Fibroblast of pulmonary artery (primary cell): ENCODE data around the gene ZDBF2.
"Not testable (repeated sequence)": the region's sequence is repeated elsewhere in the genome, so short reads cannot be mapped to it uniquely, and the experiment has no call there.

Experiments used
- DNase-seq: peaks from one replicate; pipeline ENCODE4 v3.0.0-alpha.2; 2010; ENCODE audit warnings: low read depth
- H3K4me3 ChIP-seq: replicated peaks from 2 replicates; pipeline ENCODE4 v1.5.1; 2011; ENCODE audit warnings: low read depth, mild to moderate bottlenecking, control low read depth, low read length, moderate library complexity
- TF ChIP-seq, protein P1 (sequence below): IDR thresholded peaks from 2 replicates; pipeline ENCODE4 v1.5.1; 2011; ENCODE audit warnings: mild to moderate bottlenecking, control low read depth, low read length, inconsistent platforms; ENCODE audit errors: missing control alignments

The ZDBF2 gene

DNA sequence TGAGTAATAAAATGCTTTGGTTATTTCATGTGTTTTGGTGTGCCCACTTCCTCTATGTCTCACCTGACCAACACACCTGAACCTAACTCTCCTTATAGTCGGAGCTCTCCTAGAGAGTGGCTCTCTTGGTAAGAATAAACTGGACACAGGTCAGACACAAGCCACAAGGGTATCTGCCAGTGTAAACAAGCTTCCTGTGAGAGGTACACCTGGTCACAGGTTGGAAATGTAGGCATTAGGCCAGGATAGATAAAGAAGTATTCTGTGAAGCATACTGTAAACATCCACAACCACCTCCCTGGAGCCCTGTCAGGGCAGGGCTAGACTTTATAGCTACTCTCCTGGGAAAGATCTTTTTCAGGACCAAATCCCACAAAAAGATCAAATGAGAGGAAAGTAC lies 69.4 kb downstream of the ZDBF2 start:
- TF ChIP-seq, protein P1, sequence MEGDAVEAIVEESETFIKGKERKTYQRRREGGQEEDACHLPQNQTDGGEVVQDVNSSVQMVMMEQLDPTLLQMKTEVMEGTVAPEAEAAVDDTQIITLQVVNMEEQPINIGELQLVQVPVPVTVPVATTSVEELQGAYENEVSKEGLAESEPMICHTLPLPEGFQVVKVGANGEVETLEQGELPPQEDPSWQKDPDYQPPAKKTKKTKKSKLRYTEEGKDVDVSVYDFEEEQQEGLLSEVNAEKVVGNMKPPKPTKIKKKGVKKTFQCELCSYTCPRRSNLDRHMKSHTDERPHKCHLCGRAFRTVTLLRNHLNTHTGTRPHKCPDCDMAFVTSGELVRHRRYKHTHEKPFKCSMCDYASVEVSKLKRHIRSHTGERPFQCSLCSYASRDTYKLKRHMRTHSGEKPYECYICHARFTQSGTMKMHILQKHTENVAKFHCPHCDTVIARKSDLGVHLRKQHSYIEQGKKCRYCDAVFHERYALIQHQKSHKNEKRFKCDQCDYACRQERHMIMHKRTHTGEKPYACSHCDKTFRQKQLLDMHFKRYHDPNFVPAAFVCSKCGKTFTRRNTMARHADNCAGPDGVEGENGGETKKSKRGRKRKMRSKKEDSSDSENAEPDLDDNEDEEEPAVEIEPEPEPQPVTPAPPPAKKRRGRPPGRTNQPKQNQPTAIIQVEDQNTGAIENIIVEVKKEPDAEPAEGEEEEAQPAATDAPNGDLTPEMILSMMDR = no peak
- no peak for DNase-seq
- H3K4me3 ChIP-seq = no peak overlapping the region

DNA sequence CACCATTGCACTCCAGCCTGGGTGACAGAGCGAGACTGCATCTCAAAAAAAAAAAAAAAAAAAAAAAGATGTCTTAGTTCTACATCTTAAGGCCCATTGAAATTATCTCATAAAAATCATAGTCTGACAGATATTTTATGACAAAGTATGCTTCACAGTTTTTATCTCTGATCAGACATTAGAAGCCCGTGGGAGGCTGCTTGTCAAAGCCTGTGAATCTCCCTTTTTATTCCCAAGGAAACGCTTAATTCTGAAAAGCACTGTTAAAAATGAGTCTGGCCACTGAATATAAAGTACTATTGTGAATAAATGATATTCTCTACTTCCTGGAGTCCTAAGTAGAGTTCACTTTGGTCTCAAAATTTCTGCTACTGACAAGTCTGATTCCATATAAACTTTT lies 71.1 kb downstream of the ZDBF2 start:
- no peak overlapping the region for H3K4me3 ChIP-seq
- TF ChIP-seq, protein P1 = no peak
- no peak for DNase-seq

DNA sequence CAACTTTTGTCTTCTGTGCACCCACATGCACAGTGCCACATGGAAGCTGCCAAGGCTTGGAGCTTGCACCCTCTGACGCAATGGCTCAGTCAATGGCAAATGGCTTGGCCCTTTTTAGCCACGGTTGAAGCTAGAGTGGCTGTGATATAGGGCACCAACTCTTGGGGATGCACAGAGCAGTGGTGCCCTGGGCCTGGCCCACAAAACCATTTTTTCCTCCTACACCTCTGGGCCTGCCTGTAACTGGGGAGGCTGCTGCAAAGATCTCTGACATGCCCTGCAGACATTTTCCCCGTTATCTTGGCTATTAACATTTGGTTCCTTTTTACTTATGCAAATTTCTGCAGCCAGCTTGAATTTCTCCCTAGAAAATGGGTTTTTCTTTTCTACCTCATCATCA lies 74.9 kb downstream of the ZDBF2 start:
- DNase-seq = no peak
- TF ChIP-seq, protein P1 = no peak
- no peak overlapping the region for H3K4me3 ChIP-seq

DNA sequence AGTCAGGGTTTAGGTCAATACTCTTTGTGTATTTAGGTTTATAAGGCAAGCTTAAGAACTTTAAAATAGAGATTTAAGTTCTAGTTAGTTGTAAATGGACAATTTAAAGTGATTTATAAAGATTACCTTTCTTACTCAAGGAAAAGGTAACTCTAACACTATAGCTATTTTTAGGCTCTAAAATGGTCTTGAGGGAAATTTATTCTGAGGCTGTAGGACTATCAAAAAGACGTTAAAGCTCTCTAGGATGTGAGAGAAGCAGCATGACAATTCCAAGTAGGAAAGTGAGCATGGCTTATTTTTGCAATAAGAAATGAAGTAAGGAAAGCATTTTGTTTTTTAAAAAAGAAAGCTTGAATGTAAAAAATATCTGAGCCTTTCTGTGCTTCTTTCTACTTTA lies 78.1 kb downstream of the ZDBF2 start:
- no peak for DNase-seq
- no peak overlapping the region for H3K4me3 ChIP-seq
- TF ChIP-seq, protein P1 = no peak

DNA sequence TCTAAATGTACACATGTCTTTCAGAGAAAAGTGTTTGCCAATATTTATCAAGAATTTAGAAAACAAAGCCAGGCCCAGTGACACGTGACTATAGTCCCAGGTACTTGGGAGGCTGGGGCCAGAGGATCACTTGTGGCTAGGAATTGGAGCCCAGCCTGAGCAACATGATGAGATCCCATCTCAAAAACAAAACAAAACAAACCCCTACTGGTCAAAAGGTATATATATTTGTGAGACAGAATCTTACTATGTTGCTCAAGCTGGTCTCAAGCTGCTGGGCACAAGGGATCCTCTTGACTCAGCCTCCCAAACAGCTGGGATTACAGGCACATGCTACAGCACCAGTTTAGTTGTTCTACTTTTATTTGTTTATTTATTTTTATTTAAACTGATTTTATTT lies 79.2 kb downstream of the ZDBF2 start:
- no peak overlapping the region for H3K4me3 ChIP-seq
- TF ChIP-seq, protein P1 = no peak
- DNase-seq = no peak

DNA sequence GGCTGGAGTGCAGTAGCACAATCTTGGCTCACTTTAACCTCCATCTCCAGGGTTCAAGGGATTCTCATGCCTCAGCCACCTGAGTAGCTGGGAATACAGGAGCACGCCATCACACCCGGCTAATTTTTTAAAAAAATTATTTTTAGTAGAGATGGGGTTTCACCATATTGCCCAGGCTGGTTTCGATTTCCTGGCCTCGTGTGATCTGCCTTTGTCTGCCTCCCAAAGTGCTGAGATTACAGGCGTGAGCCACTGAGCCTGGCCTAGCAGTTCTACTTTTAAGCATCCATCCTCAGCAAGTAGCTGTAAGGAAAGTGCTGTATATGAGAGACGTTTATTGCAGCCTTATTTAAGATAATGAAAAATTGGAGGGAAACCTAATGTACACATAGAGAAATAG lies 79.7 kb downstream of the ZDBF2 start:
- TF ChIP-seq, protein P1 = no peak
- no peak overlapping the region for H3K4me3 ChIP-seq
- no peak for DNase-seq

DNA sequence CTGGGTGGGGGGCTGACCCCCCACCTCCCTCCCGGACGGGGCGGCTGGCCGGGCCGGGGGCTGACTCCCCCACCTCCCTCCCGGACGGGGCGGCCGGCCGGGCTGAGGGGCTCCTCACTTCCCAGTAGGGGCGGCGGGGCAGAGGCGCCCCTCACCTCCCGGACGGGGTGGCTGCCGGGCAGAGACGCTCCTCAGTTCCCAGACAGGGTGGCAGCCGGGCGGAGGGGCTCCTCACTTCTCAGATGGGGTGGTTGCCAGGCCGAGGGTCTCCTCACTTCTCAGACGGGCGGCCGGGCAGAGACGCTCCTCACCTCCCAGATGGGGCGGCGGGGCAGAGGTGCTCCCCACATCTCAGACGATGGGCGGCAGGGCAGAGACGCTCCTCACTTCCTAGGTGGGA lies 82.4 kb downstream of the ZDBF2 start:
- not testable (repeated sequence) for H3K4me3 ChIP-seq, DNase-seq

DNA sequence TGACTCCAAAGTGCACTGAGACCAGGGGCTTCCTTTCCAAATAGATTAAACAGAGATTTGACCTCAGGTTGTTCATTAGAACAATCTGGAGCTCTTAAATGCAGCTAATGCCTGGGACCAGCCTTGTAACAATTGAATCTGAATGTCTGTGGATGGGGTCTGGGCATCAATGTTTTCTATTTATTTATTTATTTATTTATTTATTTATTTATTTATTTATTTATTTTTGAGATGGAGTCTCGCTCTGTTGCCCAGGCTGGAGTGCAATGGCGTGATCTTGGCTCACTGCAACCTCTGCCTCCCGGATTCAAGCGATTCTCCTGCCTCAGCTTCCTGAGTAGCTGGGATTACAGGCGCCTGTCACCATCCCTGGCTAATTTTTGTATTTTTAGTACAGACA lies 86.4 kb downstream of the ZDBF2 start:
- H3K4me3 ChIP-seq, DNase-seq: not testable (repeated sequence)
